ENCODE measurements around the gene OR1F1. TPM values are rescaled to one million over a fixed set of nuclear protein-coding genes. Genes with fewer than 3 reads are reported as not detected.

Gene OR1F1
- total RNA-seq: not detected in 2 replicates

DNA sequence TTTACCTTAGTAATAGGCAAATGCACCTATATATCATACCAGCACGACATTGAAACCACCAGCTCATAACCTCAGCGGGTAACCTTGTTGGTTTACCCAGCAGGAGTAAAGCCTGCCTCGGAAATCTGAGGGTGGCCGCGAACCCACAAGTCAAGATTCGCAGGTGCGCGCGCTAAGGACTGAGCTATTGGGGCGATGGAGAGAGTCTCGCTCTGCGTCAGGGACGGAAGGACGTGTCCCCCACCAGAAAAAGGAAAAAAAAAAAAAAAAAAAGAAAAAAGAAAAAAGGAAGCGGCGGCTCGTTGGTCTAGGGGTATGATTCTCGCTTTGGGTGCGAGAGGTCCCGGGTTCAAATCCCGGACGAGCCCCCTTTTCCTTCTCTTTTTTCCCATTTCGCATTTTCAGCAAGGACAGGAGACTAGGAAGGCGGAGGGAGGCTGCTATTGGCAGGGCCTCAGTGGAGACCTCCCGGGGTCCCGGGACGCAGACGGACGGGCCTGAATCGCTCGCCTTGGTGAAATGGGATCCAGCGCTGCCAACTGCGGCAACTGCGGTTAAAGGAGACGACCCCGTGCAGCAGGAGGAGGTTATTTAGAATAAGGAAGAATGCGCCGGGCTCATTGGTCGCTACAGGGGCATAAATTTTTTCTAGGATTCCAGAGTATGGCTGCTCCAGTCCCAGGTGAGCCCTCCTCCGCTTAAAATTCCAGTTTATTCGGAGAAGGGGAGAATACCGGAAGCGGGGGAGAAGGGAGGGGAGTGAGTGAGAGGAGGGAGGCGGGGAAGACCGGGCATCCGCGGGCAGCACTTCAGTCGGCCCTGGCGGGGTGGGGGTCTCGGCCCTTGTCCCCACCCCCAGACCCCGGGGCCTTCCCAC, at the start of gene OR1F1:
Gene OR1F1, plus strand, starts transcription at position 407 of the 877 bp plus-strand sequence.

DNA sequence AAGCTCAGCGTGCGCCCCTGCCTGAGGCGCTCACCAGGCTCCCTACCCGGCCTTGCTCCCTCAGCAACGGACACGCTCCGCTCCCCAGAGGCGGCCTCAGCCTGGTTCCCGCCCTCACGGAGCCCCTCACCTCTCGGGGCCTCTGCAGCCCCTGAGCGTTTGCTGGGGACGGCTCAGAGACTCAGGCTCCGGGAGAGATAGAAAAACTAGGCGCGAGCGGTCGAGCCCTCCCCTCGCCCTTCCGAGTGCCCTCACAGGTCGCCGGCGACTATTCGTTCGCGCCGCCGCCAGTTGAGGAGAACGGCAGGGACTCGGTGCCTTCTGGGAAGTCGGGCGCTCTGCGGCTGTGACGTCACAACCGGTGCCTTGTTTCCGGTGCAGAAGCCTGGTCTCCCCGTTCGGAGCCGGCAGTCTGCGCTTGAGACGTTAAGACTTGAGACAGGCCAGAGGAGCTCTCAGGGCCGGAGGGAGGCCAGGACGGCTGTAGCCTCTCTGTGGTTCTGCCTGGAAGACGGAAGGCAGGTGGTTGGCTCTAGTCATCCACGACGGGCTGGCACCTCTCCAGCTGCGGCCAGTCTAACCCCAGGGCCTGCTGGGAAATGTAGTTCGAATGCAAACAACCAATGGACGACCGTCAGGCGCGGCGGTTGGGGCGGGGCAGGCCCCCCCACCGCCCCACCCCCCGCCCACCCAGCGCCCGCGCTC, 47.0 kb downstream of the OR1F1 start, which contains the start of gene ZNF200:
Gene ZNF200, minus strand, starts transcription at position 302 of the 705 bp plus-strand sequence. CDS start 1,403 bp downstream, outside the sequence.

Other genes with a start within 250 kb of the OR1F1 start
- gene KREMEN2, start 223.9 kb upstream of the OR1F1 start, total RNA-seq: 0.15 TPM in 1 of 2 replicates, not detected in the other
- 19.6 and 24.9 TPM in 2 replicates for gene PAQR4, start 218.9 kb upstream of the OR1F1 start, total RNA-seq
- 47.6 and 51.1 TPM in 2 replicates for gene PKMYT1, start 207.8 kb upstream of the OR1F1 start, total RNA-seq
- gene CLDN9, start 175.3 kb upstream of the OR1F1 start, total RNA-seq: not detected in 2 replicates
- gene CLDN6, start 170.0 kb upstream of the OR1F1 start, total RNA-seq: 0.15 and 0.17 TPM in 2 replicates
- 376 and 378 TPM in 2 replicates for gene TNFRSF12A, start 167.8 kb upstream of the OR1F1 start, total RNA-seq
- gene HCFC1R1, start 164.3 kb upstream of the OR1F1 start, total RNA-seq: 59.5 and 72.5 TPM in 2 replicates
- gene THOC6, start 164.2 kb upstream of the OR1F1 start, total RNA-seq: 39.4 and 46.1 TPM in 2 replicates
- not detected in 2 replicates for gene BICDL2, start 151.3 kb upstream of the OR1F1 start, total RNA-seq
- gene MMP25, start 141.6 kb upstream of the OR1F1 start, total RNA-seq: under 0.01 TPM in 2 replicates
- gene IL32, start 122.6 kb upstream of the OR1F1 start, total RNA-seq: 24.1 and 25.2 TPM in 2 replicates
- gene ZSCAN10, start 88.9 kb upstream of the OR1F1 start, total RNA-seq: not detected in 2 replicates
- gene ZNF205, start 75.6 kb upstream of the OR1F1 start, total RNA-seq: 13.8 and 14.6 TPM in 2 replicates
- gene ZNF213, start 53.2 kb upstream of the OR1F1 start, total RNA-seq: 4.2 TPM in 2 replicates
- gene ZNF200, start 47.0 kb downstream of the OR1F1 start, total RNA-seq: 3.4 and 4.0 TPM in 2 replicates
- gene MEFV, start 68.4 kb downstream of the OR1F1 start, total RNA-seq: not detected in 2 replicates
- gene ZNF263, start 95.3 kb downstream of the OR1F1 start, total RNA-seq: 18.3 and 19.7 TPM in 2 replicates
- gene TIGD7, start 117.2 kb downstream of the OR1F1 start, total RNA-seq: 2.5 and 2.7 TPM in 2 replicates
- 11.6 and 12.5 TPM in 2 replicates for gene ZNF75A, start 117.3 kb downstream of the OR1F1 start, total RNA-seq
- not detected in 2 replicates for gene OR2C1, start 167.7 kb downstream of the OR1F1 start, total RNA-seq
- 8.1 and 8.9 TPM in 2 replicates for gene ZSCAN32, start 212.8 kb downstream of the OR1F1 start, total RNA-seq
- gene ZNF174, start 213.0 kb downstream of the OR1F1 start, total RNA-seq: 7.6 and 8.9 TPM in 2 replicates